Keratinocyte (primary cell): ENCODE results near the gene OLIG3. TPM values are rescaled to one million over a fixed set of nuclear protein-coding genes. Genes with fewer than 3 reads are reported as not detected.

ENCODE experiments used
- DNase-seq: peaks from one replicate; pipeline ENCODE4 v3.0.0-alpha.2; 2011; ENCODE audit warnings: low read depth, missing footprints, low spot score
- FAIRE-seq: peaks from 2 replicates; lab custom pipeline; 2011; peaks lifted over from hg19 to GRCh38; lab: Jason Lieb, UNC
- H2AFZ ChIP-seq: 2 replicates; pipeline ENCODE4 v1.6.0; 2012; ENCODE audit warnings: low read length, control low read depth, inconsistent platforms; ENCODE audit not compliant: control insufficient read depth
- H3K27ac ChIP-seq: 2 replicates; pipeline ENCODE4 v1.5.1; 2011; ENCODE audit warnings: low read length; ENCODE audit not compliant: control insufficient read depth, insufficient read depth
- H3K27me3 ChIP-seq: 3 replicates; pipeline ENCODE4 v1.6.0; 2011; ENCODE audit warnings: low read length; ENCODE audit not compliant: control insufficient read depth, insufficient read depth; ENCODE audit errors: extremely low read depth
- H3K36me3 ChIP-seq, 2 experiments: 2 replicates in 1 of 2; 3 replicates in 1 of 2; pipeline ENCODE4 v1.5.1; 2011; ENCODE audit warnings: low read length in 2 of 2, mild to moderate bottlenecking in 1 of 2; ENCODE audit not compliant: control insufficient read depth in 2 of 2, insufficient read depth in 2 of 2; ENCODE audit errors: extremely low read depth in 1 of 2
- H3K4me1 ChIP-seq: 3 replicates; pipeline ENCODE4 v1.5.1; 2011; ENCODE audit warnings: low read length; ENCODE audit not compliant: control insufficient read depth, insufficient read depth; ENCODE audit errors: extremely low read depth
- H3K4me2 ChIP-seq: 3 replicates; pipeline ENCODE4 v1.6.0; 2011; ENCODE audit warnings: low read depth, low read length; ENCODE audit not compliant: control insufficient read depth, insufficient read depth; ENCODE audit errors: extremely low read depth
- H3K4me3 ChIP-seq, 3 experiments: fragments of 200-600 bp in 1 of 3; sonication (generic) in 1 of 3; 2 replicates in 2 of 3; 3 replicates in 1 of 3; pipeline ENCODE4 v1.5.1; 2011 to 2016; ENCODE audit warnings: low read length in 3 of 3, mild to moderate bottlenecking in 3 of 3, control low read depth in 2 of 3, inconsistent platforms in 1 of 3, low read depth in 1 of 3, mixed read lengths in 1 of 3, mixed run types in 1 of 3, moderate library complexity in 1 of 3; ENCODE audit not compliant: control insufficient read depth in 2 of 3, insufficient read depth in 2 of 3; ENCODE audit errors: extremely low read depth in 1 of 3
- H3K79me2 ChIP-seq: 2 replicates; pipeline ENCODE4 v1.6.0; 2012; ENCODE audit warnings: low read length; ENCODE audit not compliant: control insufficient read depth, insufficient read depth
- H3K9ac ChIP-seq: 3 replicates; pipeline ENCODE4 v1.6.0; 2011; ENCODE audit warnings: low read length; ENCODE audit not compliant: control insufficient read depth, insufficient read depth; ENCODE audit errors: extremely low read depth
- H3K9me1 ChIP-seq: 3 replicates; pipeline ENCODE4 v1.6.0; 2011; ENCODE audit warnings: low read length; ENCODE audit not compliant: control insufficient read depth, insufficient read depth; ENCODE audit errors: extremely low read depth
- H3K9me3 ChIP-seq: 2 replicates; pipeline ENCODE4 v1.5.1; 2012; ENCODE audit warnings: low read depth, low read length; ENCODE audit not compliant: control insufficient read depth
- H4K20me1 ChIP-seq: 3 replicates; pipeline ENCODE4 v1.6.0; 2011; ENCODE audit warnings: low read length; ENCODE audit not compliant: control insufficient read depth, insufficient read depth; ENCODE audit errors: extremely low read depth
- EZH2 ChIP-seq: IDR thresholded peaks from one replicate; pipeline ENCODE4 v1.6.1; 2012; ENCODE audit warnings: inconsistent platforms, mild to moderate bottlenecking, low read length, moderate library complexity
- dilution Hi-C: fragments of 300-500 bp; cut with MboI; formaldehyde crosslinking; loops from one replicate; pipeline ENCODE4 v1.7.0; 2020; ENCODE audit warnings: low sequenced_read_pairs; ENCODE audit not compliant: extremely low pct_ligation_motif_present
- polyA plus RNA-seq, 5 experiments: library from polyadenylated mRNA; depleted of rRNA in 3 of 5; stranded (reverse) in 3 of 5; stranded (forward) in 1 of 5; unstranded in 1 of 5; fragments of >200 nt; gene quantifications; 1 replicate in 1 of 5; 2 replicates in 3 of 5; 3 replicates in 1 of 5; pipeline versions ENCODE4 v1.2.1 to v1.2.3, GENCODE V29; 2011 to 2012; ENCODE audit warnings: missing spikeins in 2 of 5, low read depth in 1 of 5, low replicate concordance in 1 of 5
- TF ChIP-seq, protein P1 (sequence below), 3 experiments: IDR thresholded peaks in 1 of 3; conservative IDR thresholded peaks in 1 of 3; optimal IDR thresholded peaks in 1 of 3; 2 replicates in 2 of 3; 3 replicates in 1 of 3; pipeline versions ENCODE3 to v1.5.1; 2011; ENCODE audit warnings: low read length in 3 of 3, mild to moderate bottlenecking in 3 of 3, moderate library complexity in 2 of 3, control low read depth in 1 of 3, inconsistent platforms in 1 of 3; ENCODE audit not compliant: insufficient read depth in 2 of 3; ENCODE audit errors: extremely low read depth in 1 of 3

OLIG3 gene
- polyA plus RNA-seq, 1 donor (not counting 4 experiments of a cell fraction or from before 2014, with no cell fraction given), result not detected

GRCh38 chr6:137494988-137495702 is 951 bp upstream of the OLIG3 start:
- dilution Hi-C loops, result no loop called here
- H3K9me1 ChIP-seq, result no peaks in the 10 kb centered on the region
- H3K9ac ChIP-seq, result no peak overlapping the region
- H3K27me3 ChIP-seq, result peaks cover 90% of the 10 kb centered on the region
- no peak overlapping the region for H3K4me2 ChIP-seq
- no peak overlapping the region for H3K4me3 ChIP-seq
- no peaks in the 10 kb centered on the region for H4K20me1 ChIP-seq
- no peaks in the 10 kb centered on the region for H3K9me3 ChIP-seq
- no peaks in the 10 kb centered on the region for H3K79me2 ChIP-seq
- H3K27ac ChIP-seq, result no peak overlapping the region
- no peaks in the 10 kb centered on the region for H3K36me3 ChIP-seq
- DNase-seq, result no peak
- no peak overlapping the region for H2AFZ ChIP-seq
- no peak for FAIRE-seq
- H3K4me1 ChIP-seq, result peaks cover 3% of the 10 kb centered on the region
- TF ChIP-seq EZH2, result peak; percentile 19
- TF ChIP-seq, protein P1, sequence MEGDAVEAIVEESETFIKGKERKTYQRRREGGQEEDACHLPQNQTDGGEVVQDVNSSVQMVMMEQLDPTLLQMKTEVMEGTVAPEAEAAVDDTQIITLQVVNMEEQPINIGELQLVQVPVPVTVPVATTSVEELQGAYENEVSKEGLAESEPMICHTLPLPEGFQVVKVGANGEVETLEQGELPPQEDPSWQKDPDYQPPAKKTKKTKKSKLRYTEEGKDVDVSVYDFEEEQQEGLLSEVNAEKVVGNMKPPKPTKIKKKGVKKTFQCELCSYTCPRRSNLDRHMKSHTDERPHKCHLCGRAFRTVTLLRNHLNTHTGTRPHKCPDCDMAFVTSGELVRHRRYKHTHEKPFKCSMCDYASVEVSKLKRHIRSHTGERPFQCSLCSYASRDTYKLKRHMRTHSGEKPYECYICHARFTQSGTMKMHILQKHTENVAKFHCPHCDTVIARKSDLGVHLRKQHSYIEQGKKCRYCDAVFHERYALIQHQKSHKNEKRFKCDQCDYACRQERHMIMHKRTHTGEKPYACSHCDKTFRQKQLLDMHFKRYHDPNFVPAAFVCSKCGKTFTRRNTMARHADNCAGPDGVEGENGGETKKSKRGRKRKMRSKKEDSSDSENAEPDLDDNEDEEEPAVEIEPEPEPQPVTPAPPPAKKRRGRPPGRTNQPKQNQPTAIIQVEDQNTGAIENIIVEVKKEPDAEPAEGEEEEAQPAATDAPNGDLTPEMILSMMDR (optimal IDR thresholded peaks at IDR 0.05 in 1 of 3, IDR thresholded peaks at IDR 0.05 in 1 of 3, conservative IDR thresholded peaks at IDR 0.05 in 1 of 3; ENCODE audit: extremely low read depth in 1 of 3, insufficient read depth in 2 of 3, low read length in 3 of 3), result no peak

DNA sequence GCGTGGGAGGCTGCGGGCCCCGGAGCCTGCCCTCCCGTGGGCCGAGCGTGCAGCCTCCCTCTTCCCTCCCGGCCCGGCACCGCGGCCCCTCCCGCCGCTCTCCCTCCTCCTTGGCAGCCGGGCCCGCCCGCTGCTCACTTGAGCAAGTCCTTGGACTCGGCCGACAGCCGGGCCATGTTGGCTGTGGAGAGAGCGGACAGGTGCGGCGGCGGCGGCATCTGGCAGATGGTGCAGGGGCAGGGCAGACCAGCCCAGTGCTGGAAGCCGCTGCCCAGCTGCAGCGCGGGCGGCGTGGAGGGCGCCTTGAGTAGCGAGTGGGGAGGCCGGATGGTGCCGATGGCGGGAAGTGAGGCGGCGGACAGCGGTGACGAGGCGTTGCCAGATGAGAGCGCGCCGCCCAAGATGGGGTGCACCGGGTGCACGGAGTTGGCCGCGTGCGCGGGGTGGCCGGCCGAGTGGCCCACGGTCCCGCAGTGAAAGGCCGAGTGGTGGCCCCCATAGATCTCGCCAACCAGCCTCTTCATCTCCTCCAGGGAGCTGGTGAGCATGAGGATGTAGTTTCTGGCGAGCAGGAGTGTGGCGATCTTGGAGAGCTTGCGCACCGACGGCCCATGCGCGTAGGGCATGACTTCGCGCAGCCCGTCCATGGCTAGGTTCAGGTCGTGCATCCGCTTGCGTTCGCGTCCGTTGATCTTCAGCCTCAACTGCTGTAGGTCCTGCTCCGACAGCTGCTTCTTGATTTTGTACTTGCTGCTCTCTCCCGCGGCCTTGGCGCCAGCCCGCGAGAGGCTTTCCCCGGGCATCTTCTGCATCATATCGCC is 766 bp downstream of the OLIG3 start:
- Histone ChIP-seq H4K20me1 (no peaks in the 10 kb centered on the region), H3K4me2 (no peak overlapping the region), H3K9me3 (no peaks in the 10 kb centered on the region), H3K27ac (no peak overlapping the region), H3K27me3 (peaks cover 98% of the 10 kb centered on the region), H2AFZ (no peak overlapping the region), H3K4me3 (no peak overlapping the region), H3K9ac (no peak overlapping the region), H3K36me3 (no peaks in the 10 kb centered on the region), H3K79me2 (no peaks in the 10 kb centered on the region), H3K9me1 (no peaks in the 10 kb centered on the region), H3K4me1 (peaks cover 3% of the 10 kb centered on the region)
- dilution Hi-C loops, result no loop called here
- TF ChIP-seq, protein P1 (optimal IDR thresholded peaks at IDR 0.05 in 1 of 3, IDR thresholded peaks at IDR 0.05 in 1 of 3, conservative IDR thresholded peaks at IDR 0.05 in 1 of 3; ENCODE audit: extremely low read depth in 1 of 3, insufficient read depth in 2 of 3, low read length in 3 of 3), result no peak
- peak; percentile 88 for TF ChIP-seq EZH2
- no peak for FAIRE-seq
- no peak for DNase-seq
